Stimulated activated naive CD8-positive, alpha-beta T cell treated with anti-CD3 and anti-CD28 coated beads, Interleukin-15, Interleukin-2, amounts not matched to agents 100 ng/mL and 50 ng/mL, for 24 hours (primary cell): ENCODE measurements around the gene CFAP97D1.
A peak's percentile ranks its signal among the peaks of the same experiment; 100 is the strongest.
"Not testable (repeated sequence)": the region's sequence is repeated elsewhere in the genome, so short reads cannot be mapped to it uniquely, and the experiment has no call there.

Experiments used
- H3K27ac Mint-ChIP-seq: one replicate; pipeline ENCODE4 v1.8.0; 2021; ENCODE audit warnings: mild to moderate bottlenecking, mixed read lengths
- H3K27me3 Mint-ChIP-seq: one replicate; pipeline ENCODE4 v1.8.0; 2021; ENCODE audit warnings: mixed read lengths
- H3K36me3 Mint-ChIP-seq: one replicate; pipeline ENCODE4 v1.8.0; 2021; ENCODE audit warnings: low read depth, mixed read lengths
- H3K4me1 Mint-ChIP-seq: one replicate; pipeline ENCODE4 v1.8.0; 2021; ENCODE audit warnings: low read depth, mixed read lengths
- H3K4me3 Mint-ChIP-seq: one replicate; pipeline ENCODE4 v1.8.0; 2021; ENCODE audit warnings: mild to moderate bottlenecking, mixed read lengths
- H3K9me3 Mint-ChIP-seq: one replicate; pipeline ENCODE4 v1.8.0; 2021; ENCODE audit warnings: mixed read lengths

CFAP97D1 gene

GRCh38 chr17:43778337-43779144 is 1.7 kb upstream of the CFAP97D1 start, which contains the start of gene DUSP3:
TSS of gene DUSP3 (minus strand) at chr17:43778977. CDS start at chr17:43778924, 53 bp downstream.
- Mint-ChIP-seq H3K4me1 (peaks cover 13% of the 10 kb centered on the region), H3K27me3 (peaks cover 37% of the 10 kb centered on the region), H3K9me3 (no peaks in the 10 kb centered on the region), H3K36me3 (peaks cover 9% of the 10 kb centered on the region), H3K27ac (peak within 1 kb of the TSS; percentile 79), H3K4me3 (peak within 1 kb of the TSS; percentile 83)

- Mint-ChIP-seq H3K4me1 (peaks cover 12% of the 10 kb centered on the region), H3K9me3 (no peaks in the 10 kb centered on the region), H3K4me3 (peak overlapping the region; percentile 83), H3K36me3 (peaks cover 8% of the 10 kb centered on the region), H3K27me3 (peaks cover 37% of the 10 kb centered on the region), H3K27ac (peak overlapping the region; percentile 26)
Measured at GRCh38 chr17:43779145-43780125, 800 bp upstream of the CFAP97D1 start.

- no peak overlapping the region for H3K4me3 Mint-ChIP-seq
- peaks cover 8% of the 10 kb centered on the region for H3K4me1 Mint-ChIP-seq
- H3K36me3 Mint-ChIP-seq = no peaks in the 10 kb centered on the region
- no peak overlapping the region for H3K27ac Mint-ChIP-seq
- no peaks in the 10 kb centered on the region for H3K9me3 Mint-ChIP-seq
- H3K27me3 Mint-ChIP-seq = peaks cover 40% of the 10 kb centered on the region
Measured at GRCh38 chr17:43782913-43783680, 2.9 kb downstream of the CFAP97D1 start.

DNA sequence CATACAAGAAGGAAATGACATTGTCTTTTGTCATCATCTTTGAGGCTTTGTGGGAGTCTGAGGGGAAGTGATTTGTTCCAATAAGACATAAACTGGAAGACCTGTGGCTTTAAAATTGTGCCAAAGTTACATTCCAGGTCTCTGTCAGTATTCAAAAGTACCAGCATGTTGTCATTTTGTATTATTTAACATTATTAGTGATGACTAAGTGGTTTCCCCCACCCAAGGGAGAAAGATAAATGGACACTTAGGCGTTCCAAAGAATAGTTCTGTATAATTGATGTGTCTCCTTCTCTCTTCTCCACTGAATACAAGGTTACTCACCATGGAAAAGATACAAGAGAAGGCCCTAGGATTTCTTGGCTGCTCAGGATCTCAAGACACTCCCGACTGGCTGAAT is 3.8 kb downstream of the CFAP97D1 start:
- Mint-ChIP-seq H3K9me3 (no peaks in the 10 kb centered on the region), H3K4me1 (peaks cover 8% of the 10 kb centered on the region), H3K36me3 (no peaks in the 10 kb centered on the region), H3K4me3 (no peak overlapping the region), H3K27ac (no peak overlapping the region), H3K27me3 (peaks cover 40% of the 10 kb centered on the region)

DNA sequence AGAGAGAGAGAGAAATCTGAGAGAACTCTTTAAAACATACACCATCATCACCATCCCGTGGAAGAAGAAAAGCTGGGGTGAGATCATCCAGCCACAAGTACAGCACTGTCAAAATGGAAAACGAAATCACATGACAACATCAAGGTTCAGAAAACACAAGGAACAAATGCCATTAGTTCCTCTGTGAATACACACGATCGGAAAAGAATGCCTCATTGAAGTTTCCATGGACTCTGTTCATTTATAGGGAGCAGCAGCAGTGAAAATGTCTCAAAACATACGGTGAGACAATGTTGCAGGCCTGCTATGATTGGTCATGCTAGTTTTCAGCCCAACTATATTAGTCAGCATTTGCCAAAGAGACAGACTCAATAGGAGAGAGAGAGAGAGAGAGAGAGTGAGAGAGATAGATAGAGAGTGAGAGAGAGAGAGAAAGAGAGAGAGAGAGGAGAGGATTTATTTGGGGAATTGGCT is 4.4 kb downstream of the CFAP97D1 start:
- Mint-ChIP-seq H3K36me3 (no peaks in the 10 kb centered on the region), H3K4me3 (no peak overlapping the region), H3K27ac (no peak overlapping the region), H3K9me3 (no peaks in the 10 kb centered on the region), H3K27me3 (peaks cover 36% of the 10 kb centered on the region), H3K4me1 (peaks cover 2% of the 10 kb centered on the region)

GRCh38 chr17:43787728-43788127 is 7.5 kb downstream of the CFAP97D1 start:
- H3K4me1 Mint-ChIP-seq = no peaks in the 10 kb centered on the region
- H3K9me3 Mint-ChIP-seq = no peaks in the 10 kb centered on the region
- no peak overlapping the region for H3K27ac Mint-ChIP-seq

GRCh38 chr17:43788540-43788939 is 8.3 kb downstream of the CFAP97D1 start:
- no peaks in the 10 kb centered on the region for H3K4me1 Mint-ChIP-seq
- H3K27me3 Mint-ChIP-seq = peaks cover 13% of the 10 kb centered on the region
- H3K36me3 Mint-ChIP-seq = no peaks in the 10 kb centered on the region
- no peak overlapping the region for H3K27ac Mint-ChIP-seq
- no peaks in the 10 kb centered on the region for H3K9me3 Mint-ChIP-seq
- H3K4me3 Mint-ChIP-seq = no peak overlapping the region

More at GRCh38 chr17:43787728-43788127, 7.5 kb downstream of the CFAP97D1 start:
- peaks cover 18% of the 10 kb centered on the region for H3K27me3 Mint-ChIP-seq
- no peak overlapping the region for H3K4me3 Mint-ChIP-seq
- H3K36me3 Mint-ChIP-seq = no peaks in the 10 kb centered on the region

GRCh38 chr17:43789482-43789881 is 9.2 kb downstream of the CFAP97D1 start:
- Mint-ChIP-seq H3K27me3 (peaks cover 16% of the 10 kb centered on the region), H3K27ac (no peak overlapping the region), H3K4me3 (no peak overlapping the region), H3K4me1 (no peaks in the 10 kb centered on the region), H3K9me3 (no peaks in the 10 kb centered on the region), H3K36me3 (no peaks in the 10 kb centered on the region)

DNA sequence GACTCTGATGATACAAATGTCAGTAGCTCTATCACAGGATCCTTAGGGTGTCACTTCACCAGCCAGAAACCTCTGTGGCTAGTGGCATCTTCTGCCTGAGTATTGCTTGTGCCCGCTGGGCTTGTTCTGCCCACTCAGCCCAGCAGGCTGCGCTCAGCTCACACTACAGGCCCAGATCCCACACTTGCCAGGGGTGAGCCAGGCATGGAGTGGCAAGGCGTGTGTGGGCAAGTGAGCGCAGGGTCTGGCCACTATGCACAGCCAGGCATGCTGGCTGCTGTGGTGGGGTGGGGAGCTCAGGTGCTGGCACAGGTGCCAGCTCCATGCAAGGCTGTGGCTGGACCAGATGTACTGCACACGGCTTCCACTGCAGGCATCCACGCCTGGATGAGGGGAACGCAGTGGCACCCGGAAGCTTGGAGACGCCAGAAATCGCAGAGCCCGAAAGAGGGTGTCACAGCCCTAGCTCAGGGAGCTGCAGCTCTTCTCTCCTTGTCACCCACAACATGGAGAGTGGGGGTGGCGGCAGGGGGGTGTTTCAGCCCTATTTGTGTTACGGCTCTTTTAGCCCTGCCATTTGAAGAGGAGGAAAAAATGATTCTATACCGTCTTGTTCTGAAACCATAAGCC is 10.2 kb downstream of the CFAP97D1 start:
- H3K4me3 Mint-ChIP-seq = no peak overlapping the region
- no peaks in the 10 kb centered on the region for H3K36me3 Mint-ChIP-seq
- no peaks in the 10 kb centered on the region for H3K9me3 Mint-ChIP-seq
- H3K4me1 Mint-ChIP-seq = no peaks in the 10 kb centered on the region
- H3K27me3 Mint-ChIP-seq = peaks cover 18% of the 10 kb centered on the region
- H3K27ac Mint-ChIP-seq = no peak overlapping the region

DNA sequence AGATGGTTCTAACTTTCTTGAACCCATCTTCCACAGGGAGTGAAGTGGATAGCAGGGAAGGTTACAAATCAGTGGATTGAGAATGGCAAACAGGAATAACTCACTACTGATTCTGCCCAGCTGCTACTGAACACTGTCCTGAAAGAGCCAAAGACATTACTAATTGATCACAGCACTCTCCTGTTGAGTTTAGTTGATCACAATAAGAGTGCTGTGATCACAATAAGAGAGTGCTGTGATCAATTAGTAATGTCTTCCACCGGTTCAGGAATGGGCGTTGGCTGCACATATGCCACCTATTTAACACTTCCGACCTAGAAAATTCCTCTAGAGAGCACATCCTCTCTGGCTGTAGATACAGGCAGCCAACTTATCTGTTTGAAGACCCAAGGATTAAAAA is 11.4 kb downstream of the CFAP97D1 start:
- H3K27me3 Mint-ChIP-seq = peaks cover 27% of the 10 kb centered on the region

GRCh38 chr17:43792668-43793067 is 12.4 kb downstream of the CFAP97D1 start:
- H3K4me1 Mint-ChIP-seq, H3K27ac Mint-ChIP-seq, H3K36me3 Mint-ChIP-seq, H3K9me3 Mint-ChIP-seq, H3K4me3 Mint-ChIP-seq: not testable (repeated sequence)
- peaks cover 33% of the 10 kb centered on the region for H3K27me3 Mint-ChIP-seq

More for the DNA sequence above, 11.4 kb downstream of the CFAP97D1 start:
- no peak overlapping the region for H3K4me3 Mint-ChIP-seq
- H3K36me3 Mint-ChIP-seq = no peaks in the 10 kb centered on the region
- no peaks in the 10 kb centered on the region for H3K4me1 Mint-ChIP-seq
- H3K27ac Mint-ChIP-seq = no peak overlapping the region
- H3K9me3 Mint-ChIP-seq = no peaks in the 10 kb centered on the region

GRCh38 chr17:43798024-43798423 is 17.8 kb downstream of the CFAP97D1 start:
- H3K27ac Mint-ChIP-seq, H3K9me3 Mint-ChIP-seq, H3K4me1 Mint-ChIP-seq, H3K4me3 Mint-ChIP-seq, H3K36me3 Mint-ChIP-seq: not testable (repeated sequence)
- H3K27me3 Mint-ChIP-seq = peaks cover 43% of the 10 kb centered on the region

GRCh38 chr17:43799047-43799446 is 18.8 kb downstream of the CFAP97D1 start:
- Mint-ChIP-seq H3K9me3 (no peaks in the 10 kb centered on the region), H3K36me3 (no peaks in the 10 kb centered on the region), H3K4me1 (no peaks in the 10 kb centered on the region), H3K27me3 (peaks cover 49% of the 10 kb centered on the region), H3K27ac (no peak overlapping the region), H3K4me3 (no peak overlapping the region)

- Mint-ChIP-seq H3K36me3 (no peaks in the 10 kb centered on the region), H3K4me3 (no peak overlapping the region), H3K27ac (no peak overlapping the region), H3K4me1 (no peaks in the 10 kb centered on the region), H3K9me3 (no peaks in the 10 kb centered on the region), H3K27me3 (peaks cover 53% of the 10 kb centered on the region)
Measured at GRCh38 chr17:43800736-43801135, 20.5 kb downstream of the CFAP97D1 start.
